Esophagus muscularis mucosa (tissue), 4 donors: ENCODE results near the gene PAPSS2.

Experiments
- EP300 ChIP-seq: sonication (generic); formaldehyde crosslinking; IDR thresholded peaks from one replicate; pipeline ENCODE4 v1.6.1; 2017; ENCODE audit warnings: antibody characterized with exemption
- POLR2A ChIP-seq: fragments of 450-650 bp; IDR thresholded peaks from one replicate; pipeline ENCODE4 v1.6.1; 2017; ENCODE audit warnings: antibody characterized with exemption, moderate library complexity, mild to moderate bottlenecking, low read depth
- TF ChIP-seq, protein P1 (sequence below), 3 experiments: fragments of 200-600 bp in 2 of 3; fragments of 450-650 bp in 1 of 3; sonication (generic) in 2 of 3; IDR thresholded peaks; one replicate each; pipeline ENCODE4 v1.5.1; 2017 to 2019; ENCODE audit warnings: antibody characterized with exemption in 3 of 3, mild to moderate bottlenecking in 2 of 3, moderate library complexity in 1 of 3

DNA sequence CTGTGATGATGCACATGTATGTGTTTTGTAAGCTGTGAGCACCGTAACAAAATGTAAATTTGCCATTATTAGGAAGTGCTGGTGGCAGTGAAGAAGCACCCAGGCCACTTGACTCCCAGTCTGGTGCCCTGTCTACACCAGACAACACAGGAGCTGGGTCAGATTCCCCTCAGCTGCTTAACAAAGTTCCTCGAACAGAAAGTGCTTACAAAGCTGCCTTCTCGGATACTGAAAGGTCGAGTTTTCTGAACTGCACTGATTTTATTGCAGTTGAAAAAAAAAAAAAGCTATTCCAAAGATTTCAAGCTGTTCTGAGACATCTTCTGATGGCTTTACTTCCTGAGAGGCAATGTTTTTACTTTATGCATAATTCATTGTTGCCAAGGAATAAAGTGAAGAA is 87.2 kb downstream of the PAPSS2 start:
- TF ChIP-seq POLR2A (no peak), EP300 (no peak)
- TF ChIP-seq, protein P1, sequence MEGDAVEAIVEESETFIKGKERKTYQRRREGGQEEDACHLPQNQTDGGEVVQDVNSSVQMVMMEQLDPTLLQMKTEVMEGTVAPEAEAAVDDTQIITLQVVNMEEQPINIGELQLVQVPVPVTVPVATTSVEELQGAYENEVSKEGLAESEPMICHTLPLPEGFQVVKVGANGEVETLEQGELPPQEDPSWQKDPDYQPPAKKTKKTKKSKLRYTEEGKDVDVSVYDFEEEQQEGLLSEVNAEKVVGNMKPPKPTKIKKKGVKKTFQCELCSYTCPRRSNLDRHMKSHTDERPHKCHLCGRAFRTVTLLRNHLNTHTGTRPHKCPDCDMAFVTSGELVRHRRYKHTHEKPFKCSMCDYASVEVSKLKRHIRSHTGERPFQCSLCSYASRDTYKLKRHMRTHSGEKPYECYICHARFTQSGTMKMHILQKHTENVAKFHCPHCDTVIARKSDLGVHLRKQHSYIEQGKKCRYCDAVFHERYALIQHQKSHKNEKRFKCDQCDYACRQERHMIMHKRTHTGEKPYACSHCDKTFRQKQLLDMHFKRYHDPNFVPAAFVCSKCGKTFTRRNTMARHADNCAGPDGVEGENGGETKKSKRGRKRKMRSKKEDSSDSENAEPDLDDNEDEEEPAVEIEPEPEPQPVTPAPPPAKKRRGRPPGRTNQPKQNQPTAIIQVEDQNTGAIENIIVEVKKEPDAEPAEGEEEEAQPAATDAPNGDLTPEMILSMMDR (IDR thresholded peaks at IDR 0.05): no peak
